IPS-15b (cell line): ENCODE data around the gene ABCE1.
A peak's percentile ranks its signal among the peaks of the same experiment; 100 is the strongest.

Experiments used
- H3K27me3 ChIP-seq: one replicate; pipeline ENCODE4 v1.6.1; 2013; ENCODE audit warnings: low read length; ENCODE audit not compliant: control insufficient read depth, insufficient read depth
- H3K36me3 ChIP-seq: one replicate; pipeline ENCODE4 v1.6.1; 2013; ENCODE audit warnings: low read length; ENCODE audit not compliant: control insufficient read depth, insufficient read depth
- H3K4me1 ChIP-seq: one replicate; pipeline ENCODE4 v1.6.1; 2013; ENCODE audit warnings: mild to moderate bottlenecking, low read length; ENCODE audit not compliant: control insufficient read depth, insufficient read depth
- H3K4me3 ChIP-seq: one replicate; pipeline ENCODE4 v1.5.1; 2013; ENCODE audit warnings: low read depth, low read length
- H3K9ac ChIP-seq: one replicate; pipeline ENCODE4 v1.6.1; 2013; ENCODE audit warnings: low read depth, mild to moderate bottlenecking, low read length
- H3K9me3 ChIP-seq: one replicate; pipeline ENCODE4 v1.6.1; 2013; ENCODE audit warnings: mild to moderate bottlenecking, low read length; ENCODE audit not compliant: control insufficient read depth, insufficient read depth

Gene ABCE1

GRCh38 chr4:145097821-145098674 is at the start of gene ABCE1, which contains the start of gene ANAPC10:
Gene ABCE1 (plus strand): TSS chr4:145098311. CDS start chr4:145104413, 6,102 bp downstream.
Gene ANAPC10 (minus strand): TSS chr4:145098196. CDS start chr4:145096099, 2,097 bp downstream.
- H3K4me1 ChIP-seq, result no peaks in the 10 kb centered on the region
- H3K9ac ChIP-seq, result peak within 1 kb of the TSS; percentile 95
- no peaks in the 10 kb centered on the region for H3K9me3 ChIP-seq
- H3K36me3 ChIP-seq, result no peaks in the 10 kb centered on the region
- H3K4me3 ChIP-seq, result peak within 1 kb of the TSS; percentile 97
- no peaks in the 10 kb centered on the region for H3K27me3 ChIP-seq

GRCh38 chr4:145048817-145049216 is 49.3 kb upstream of the ABCE1 start:
- Histone ChIP-seq H3K36me3 (no peaks in the 10 kb centered on the region), H3K4me3 (no peak overlapping the region), H3K9me3 (no peaks in the 10 kb centered on the region), H3K4me1 (no peaks in the 10 kb centered on the region), H3K9ac (no peak overlapping the region), H3K27me3 (no peaks in the 10 kb centered on the region)

- Histone ChIP-seq H3K27me3 (no peaks in the 10 kb centered on the region), H3K4me1 (no peaks in the 10 kb centered on the region), H3K4me3 (no peak overlapping the region), H3K9me3 (no peaks in the 10 kb centered on the region), H3K36me3 (no peaks in the 10 kb centered on the region), H3K9ac (no peak overlapping the region)
These were observed 48.9 kb upstream of the ABCE1 start for GRCh38 chr4:145049241-145049640.

- Histone ChIP-seq H3K9me3 (no peaks in the 10 kb centered on the region), H3K27me3 (no peaks in the 10 kb centered on the region), H3K4me1 (no peaks in the 10 kb centered on the region), H3K9ac (no peak overlapping the region), H3K4me3 (no peak overlapping the region), H3K36me3 (no peaks in the 10 kb centered on the region)
These were observed 42.4 kb upstream of the ABCE1 start for GRCh38 chr4:145055533-145056257.

DNA sequence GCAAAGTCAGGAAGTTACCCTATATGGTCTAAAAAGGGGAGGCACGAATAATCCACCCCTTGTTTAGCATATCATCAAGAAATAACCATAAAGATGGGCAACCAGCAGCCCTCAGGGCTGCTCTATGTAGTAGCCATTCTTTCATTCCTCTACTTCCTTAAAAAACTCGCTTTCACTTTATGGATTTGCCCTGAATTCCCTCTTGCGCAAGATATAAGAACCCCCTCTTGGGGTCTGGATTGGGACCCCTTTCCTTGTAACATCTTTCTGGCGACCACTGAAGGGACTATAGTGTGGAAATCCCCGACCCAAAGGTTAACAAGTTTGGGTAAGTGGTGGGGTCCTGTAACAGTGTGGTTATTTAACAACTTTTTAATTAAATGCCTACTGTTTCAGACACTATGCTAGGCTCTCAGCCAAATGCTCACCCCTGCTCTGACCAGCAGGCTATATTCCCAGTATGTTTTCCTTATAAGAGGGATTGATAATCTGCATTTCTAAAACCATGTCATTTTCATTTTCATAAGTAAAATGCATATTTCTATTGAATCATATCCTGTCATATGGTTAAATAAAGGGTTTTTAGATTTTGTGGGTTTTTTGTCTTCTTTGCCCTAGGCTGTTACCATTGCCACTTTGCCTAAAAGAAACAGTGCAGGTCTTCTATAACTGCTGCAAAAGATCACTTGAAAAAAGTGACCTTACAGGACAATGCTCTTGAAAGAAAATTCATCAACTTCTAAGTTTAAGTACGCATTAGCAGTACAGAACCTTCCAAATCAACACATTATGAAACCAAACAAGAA is 41.6 kb upstream of the ABCE1 start:
- no peaks in the 10 kb centered on the region for H3K9me3 ChIP-seq
- no peaks in the 10 kb centered on the region for H3K27me3 ChIP-seq
- H3K4me3 ChIP-seq, result no peak overlapping the region
- no peaks in the 10 kb centered on the region for H3K36me3 ChIP-seq
- H3K9ac ChIP-seq, result no peak overlapping the region
- no peaks in the 10 kb centered on the region for H3K4me1 ChIP-seq

- no peak overlapping the region for H3K9ac ChIP-seq
- H3K4me3 ChIP-seq, result no peak overlapping the region
- no peaks in the 10 kb centered on the region for H3K4me1 ChIP-seq
- H3K36me3 ChIP-seq, result no peaks in the 10 kb centered on the region
- H3K9me3 ChIP-seq, result no peaks in the 10 kb centered on the region
- no peaks in the 10 kb centered on the region for H3K27me3 ChIP-seq
These were observed 39.9 kb upstream of the ABCE1 start for GRCh38 chr4:145058256-145058655.

- no peaks in the 10 kb centered on the region for H3K27me3 ChIP-seq
- no peak overlapping the region for H3K4me3 ChIP-seq
- H3K36me3 ChIP-seq, result no peaks in the 10 kb centered on the region
- H3K9ac ChIP-seq, result no peak overlapping the region
- no peaks in the 10 kb centered on the region for H3K9me3 ChIP-seq
- peaks cover 8% of the 10 kb centered on the region for H3K4me1 ChIP-seq
These were observed 36.7 kb upstream of the ABCE1 start for GRCh38 chr4:145061318-145061920.

DNA sequence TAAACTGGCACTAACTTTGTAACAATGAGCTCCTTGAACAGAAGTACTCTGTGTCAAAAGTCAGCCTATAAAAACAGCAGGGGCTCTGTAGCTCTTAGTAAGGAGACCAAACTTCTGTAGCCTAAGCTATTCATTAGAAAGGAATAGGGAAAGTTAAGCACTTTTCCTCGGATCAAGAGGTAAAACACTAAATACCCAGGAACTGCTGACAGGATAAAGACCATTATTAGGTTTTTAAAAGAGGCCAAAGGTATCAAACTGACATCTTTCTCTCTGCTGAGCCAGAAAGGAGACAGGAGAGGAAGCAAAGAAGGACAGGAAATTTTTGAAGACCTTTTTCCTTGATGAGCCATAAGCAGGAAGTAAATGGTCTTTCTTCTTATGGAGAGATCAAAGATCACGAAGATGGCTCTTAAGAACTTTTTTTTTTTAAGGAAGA is 32.0 kb upstream of the ABCE1 start:
- H3K9ac ChIP-seq, result no peak overlapping the region
- no peak overlapping the region for H3K4me3 ChIP-seq
- no peaks in the 10 kb centered on the region for H3K27me3 ChIP-seq
- H3K9me3 ChIP-seq, result no peaks in the 10 kb centered on the region
- H3K36me3 ChIP-seq, result no peaks in the 10 kb centered on the region
- H3K4me1 ChIP-seq, result peaks cover 10% of the 10 kb centered on the region

DNA sequence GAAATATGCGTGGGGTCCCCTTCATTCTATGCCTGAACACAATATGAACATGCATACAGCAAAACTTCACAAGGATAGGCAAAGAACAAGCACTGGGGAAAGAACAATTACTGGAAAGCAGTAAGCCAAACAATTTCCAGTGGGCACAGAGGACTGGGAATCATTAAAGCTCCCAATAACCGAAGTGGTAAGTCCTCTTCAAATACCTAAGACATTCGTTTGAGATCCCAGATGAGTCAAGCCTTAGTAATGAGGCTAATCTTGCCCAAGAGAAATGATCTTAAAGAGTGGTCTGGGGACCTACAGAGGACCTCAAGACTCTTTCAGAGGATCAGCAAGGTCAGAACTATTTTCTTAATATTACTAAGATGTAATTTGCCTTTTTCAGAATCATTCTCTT is 28.8 kb upstream of the ABCE1 start:
- Histone ChIP-seq H3K36me3 (no peaks in the 10 kb centered on the region), H3K9ac (no peak overlapping the region), H3K27me3 (no peaks in the 10 kb centered on the region), H3K4me3 (no peak overlapping the region), H3K4me1 (peaks cover 10% of the 10 kb centered on the region), H3K9me3 (no peaks in the 10 kb centered on the region)

GRCh38 chr4:145071560-145071959 is 26.6 kb upstream of the ABCE1 start:
- no peak overlapping the region for H3K9ac ChIP-seq
- H3K4me1 ChIP-seq, result no peaks in the 10 kb centered on the region
- no peaks in the 10 kb centered on the region for H3K9me3 ChIP-seq
- H3K4me3 ChIP-seq, result no peak overlapping the region
- no peaks in the 10 kb centered on the region for H3K27me3 ChIP-seq
- H3K36me3 ChIP-seq, result no peaks in the 10 kb centered on the region
